GM12878 (cell line): ENCODE results near the gene SYNCRIP.
A peak's percentile ranks its signal among the peaks of the same experiment; 100 is the strongest.

Experiments used
- CREB1 ChIP-seq: IDR thresholded peaks from 2 replicates; pipeline ENCODE4 v1.6.1; 2012; ENCODE audit warnings: low read depth, mild to moderate bottlenecking, inconsistent platforms
- POLR2A ChIP-seq: IDR thresholded peaks from 2 replicates; pipeline ENCODE4 v1.6.1; 2011; ENCODE audit warnings: low read depth, mild to moderate bottlenecking, low read length
- TF ChIP-seq, protein P1 (sequence below): fragments of 150-350 bp; IDR thresholded peaks from 2 replicates; pipeline ENCODE4 v1.6.1; 2016; ENCODE audit warnings: low read depth, low read length
- TF ChIP-seq, protein P2 (sequence below), 3 experiments: IDR thresholded peaks in 2 of 3; conservative IDR thresholded peaks in 1 of 3; 2 replicates each; pipeline ENCODE4 v1.5.1; 2011; ENCODE audit warnings: low read depth in 3 of 3, low read length in 3 of 3, mild to moderate bottlenecking in 3 of 3, control low read depth in 2 of 3, moderate library complexity in 2 of 3, inconsistent platforms in 1 of 3, mixed read lengths in 1 of 3; ENCODE audit not compliant: control insufficient read depth in 2 of 3, insufficient read depth in 1 of 3; ENCODE audit errors: extremely low read depth in 1 of 3
- TF ChIP-seq, protein P3 (sequence below): IDR thresholded peaks from 2 replicates; pipeline ENCODE4 v1.6.1; 2011; ENCODE audit warnings: low read depth, low read length, improper control_type of control experiment, borderline replicate concordance

DNA sequence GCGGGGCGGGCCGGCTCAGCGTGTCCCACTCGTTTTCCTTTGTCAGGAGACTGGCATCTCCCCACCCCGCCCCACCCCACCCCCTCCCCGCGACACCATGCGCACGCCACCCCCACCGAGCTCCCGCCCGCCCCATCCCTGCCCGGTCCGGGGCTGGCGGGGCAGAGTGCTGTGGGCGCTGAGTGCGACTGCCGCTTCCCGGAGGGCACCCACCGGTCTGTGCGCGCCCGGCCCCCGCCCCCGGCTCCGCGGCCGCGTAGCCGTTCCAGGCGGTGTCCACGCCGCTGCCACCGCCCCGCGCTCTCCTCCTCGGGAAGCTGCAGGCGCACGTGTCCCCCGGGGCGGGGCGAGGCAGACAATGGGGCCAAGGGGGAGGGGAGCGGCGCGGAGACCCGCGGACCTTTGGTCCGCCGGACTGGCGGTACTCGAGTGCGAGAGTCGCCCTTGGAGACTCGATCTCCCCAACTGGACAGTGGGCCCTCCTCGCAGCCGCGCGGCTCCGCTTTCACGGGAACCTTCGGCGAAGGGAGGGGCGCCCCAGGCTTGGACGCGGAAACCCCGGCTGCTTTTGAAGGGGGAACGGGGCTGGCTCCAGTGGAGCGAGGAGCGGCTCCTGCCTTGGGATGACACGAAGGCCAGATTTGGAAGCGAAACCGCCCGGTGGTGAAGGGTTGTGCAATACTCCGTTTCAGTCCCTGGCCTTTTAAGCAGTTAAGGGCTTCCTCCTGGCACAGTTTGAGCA, 1.0 kb upstream of the SYNCRIP start:
- TF ChIP-seq, protein P1, sequence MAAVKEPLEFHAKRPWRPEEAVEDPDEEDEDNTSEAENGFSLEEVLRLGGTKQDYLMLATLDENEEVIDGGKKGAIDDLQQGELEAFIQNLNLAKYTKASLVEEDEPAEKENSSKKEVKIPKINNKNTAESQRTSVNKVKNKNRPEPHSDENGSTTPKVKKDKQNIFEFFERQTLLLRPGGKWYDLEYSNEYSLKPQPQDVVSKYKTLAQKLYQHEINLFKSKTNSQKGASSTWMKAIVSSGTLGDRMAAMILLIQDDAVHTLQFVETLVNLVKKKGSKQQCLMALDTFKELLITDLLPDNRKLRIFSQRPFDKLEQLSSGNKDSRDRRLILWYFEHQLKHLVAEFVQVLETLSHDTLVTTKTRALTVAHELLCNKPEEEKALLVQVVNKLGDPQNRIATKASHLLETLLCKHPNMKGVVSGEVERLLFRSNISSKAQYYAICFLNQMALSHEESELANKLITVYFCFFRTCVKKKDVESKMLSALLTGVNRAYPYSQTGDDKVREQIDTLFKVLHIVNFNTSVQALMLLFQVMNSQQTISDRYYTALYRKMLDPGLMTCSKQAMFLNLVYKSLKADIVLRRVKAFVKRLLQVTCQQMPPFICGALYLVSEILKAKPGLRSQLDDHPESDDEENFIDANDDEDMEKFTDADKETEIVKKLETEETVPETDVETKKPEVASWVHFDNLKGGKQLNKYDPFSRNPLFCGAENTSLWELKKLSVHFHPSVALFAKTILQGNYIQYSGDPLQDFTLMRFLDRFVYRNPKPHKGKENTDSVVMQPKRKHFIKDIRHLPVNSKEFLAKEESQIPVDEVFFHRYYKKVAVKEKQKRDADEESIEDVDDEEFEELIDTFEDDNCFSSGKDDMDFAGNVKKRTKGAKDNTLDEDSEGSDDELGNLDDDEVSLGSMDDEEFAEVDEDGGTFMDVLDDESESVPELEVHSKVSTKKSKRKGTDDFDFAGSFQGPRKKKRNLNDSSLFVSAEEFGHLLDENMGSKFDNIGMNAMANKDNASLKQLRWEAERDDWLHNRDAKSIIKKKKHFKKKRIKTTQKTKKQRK = no peak
- TF ChIP-seq, protein P2, sequence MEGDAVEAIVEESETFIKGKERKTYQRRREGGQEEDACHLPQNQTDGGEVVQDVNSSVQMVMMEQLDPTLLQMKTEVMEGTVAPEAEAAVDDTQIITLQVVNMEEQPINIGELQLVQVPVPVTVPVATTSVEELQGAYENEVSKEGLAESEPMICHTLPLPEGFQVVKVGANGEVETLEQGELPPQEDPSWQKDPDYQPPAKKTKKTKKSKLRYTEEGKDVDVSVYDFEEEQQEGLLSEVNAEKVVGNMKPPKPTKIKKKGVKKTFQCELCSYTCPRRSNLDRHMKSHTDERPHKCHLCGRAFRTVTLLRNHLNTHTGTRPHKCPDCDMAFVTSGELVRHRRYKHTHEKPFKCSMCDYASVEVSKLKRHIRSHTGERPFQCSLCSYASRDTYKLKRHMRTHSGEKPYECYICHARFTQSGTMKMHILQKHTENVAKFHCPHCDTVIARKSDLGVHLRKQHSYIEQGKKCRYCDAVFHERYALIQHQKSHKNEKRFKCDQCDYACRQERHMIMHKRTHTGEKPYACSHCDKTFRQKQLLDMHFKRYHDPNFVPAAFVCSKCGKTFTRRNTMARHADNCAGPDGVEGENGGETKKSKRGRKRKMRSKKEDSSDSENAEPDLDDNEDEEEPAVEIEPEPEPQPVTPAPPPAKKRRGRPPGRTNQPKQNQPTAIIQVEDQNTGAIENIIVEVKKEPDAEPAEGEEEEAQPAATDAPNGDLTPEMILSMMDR (IDR thresholded peaks at IDR 0.05 in 2 of 3, conservative IDR thresholded peaks at IDR 0.05 in 1 of 3; ENCODE audit: control insufficient read depth in 2 of 3, extremely low read depth in 1 of 3, insufficient read depth in 1 of 3, low read depth in 3 of 3, low read length in 3 of 3) = no peak
- TF ChIP-seq, protein P3, sequence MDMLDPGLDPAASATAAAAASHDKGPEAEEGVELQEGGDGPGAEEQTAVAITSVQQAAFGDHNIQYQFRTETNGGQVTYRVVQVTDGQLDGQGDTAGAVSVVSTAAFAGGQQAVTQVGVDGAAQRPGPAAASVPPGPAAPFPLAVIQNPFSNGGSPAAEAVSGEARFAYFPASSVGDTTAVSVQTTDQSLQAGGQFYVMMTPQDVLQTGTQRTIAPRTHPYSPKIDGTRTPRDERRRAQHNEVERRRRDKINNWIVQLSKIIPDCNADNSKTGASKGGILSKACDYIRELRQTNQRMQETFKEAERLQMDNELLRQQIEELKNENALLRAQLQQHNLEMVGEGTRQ = peak; percentile 33
- TF ChIP-seq POLR2A = peak; percentile 92
- TF ChIP-seq CREB1 = peak; percentile 65; the same call in 1 of the 2 replicates
